GM12891 (cell line): ENCODE measurements around the gene LYPD8.

ENCODE experiments used
- PAX5 ChIP-seq: IDR thresholded peaks from 2 replicates; pipeline ENCODE4 v1.6.1; 2011; ENCODE audit warnings: low read length, moderate library complexity, mild to moderate bottlenecking; ENCODE audit not compliant: insufficient read depth, severe bottlenecking
- POLR2A ChIP-seq: IDR thresholded peaks from 2 replicates; pipeline ENCODE4 v1.6.1; 2011; ENCODE audit warnings: low read depth, low read length, control low read depth
- POLR2AphosphoS5 ChIP-seq: IDR thresholded peaks from 2 replicates; pipeline ENCODE4 v1.6.1; 2011; ENCODE audit warnings: low read depth, low read length, control low read depth
- POU2F2 ChIP-seq: IDR thresholded peaks from 2 replicates; pipeline ENCODE4 v1.6.1; 2011; ENCODE audit warnings: low read depth, mild to moderate bottlenecking, control low read depth, low read length, moderate library complexity
- SPI1 ChIP-seq: IDR thresholded peaks from 2 replicates; pipeline ENCODE4 v1.6.1; 2011; ENCODE audit warnings: low read depth, low read length, control low read depth
- TAF1 ChIP-seq: IDR thresholded peaks from 2 replicates; pipeline ENCODE4 v1.6.1; 2011; ENCODE audit warnings: low read depth, low read length, control low read depth

DNA sequence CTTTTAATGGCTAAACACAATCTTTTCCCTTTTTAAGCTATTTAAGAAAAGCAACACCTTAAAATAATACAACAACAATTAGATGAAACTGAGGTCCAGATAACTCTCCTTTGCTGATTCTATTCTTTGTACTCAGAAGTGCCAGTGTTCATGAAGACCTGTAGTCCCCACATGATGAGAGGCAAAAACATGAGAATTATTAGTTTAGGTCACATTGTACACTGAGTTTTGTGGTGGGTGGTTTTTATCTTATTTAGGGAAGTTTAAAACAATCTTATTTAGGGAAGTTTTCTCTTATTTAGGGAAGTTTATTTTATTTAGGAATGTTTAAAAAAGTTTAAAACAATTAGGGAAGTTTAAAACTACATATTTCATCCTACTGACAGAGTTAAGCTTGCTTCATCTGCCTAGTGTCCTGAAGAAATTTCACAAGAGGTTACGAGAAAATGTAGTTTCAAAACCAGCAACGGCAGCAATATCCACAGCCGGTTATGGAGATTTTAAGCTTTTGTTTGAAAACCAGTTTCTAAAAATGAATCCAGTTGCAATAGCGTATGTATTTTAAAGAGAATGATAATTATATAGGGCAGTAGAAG is 45.2 kb downstream of the LYPD8 start:
- TF ChIP-seq POLR2A (no peak), POLR2AphosphoS5 (no peak), TAF1 (no peak), POU2F2 (no peak), SPI1 (no peak), PAX5 (no peak)
